Neuronal stem cell (in vitro differentiated cells): ENCODE data around the gene OLFML2B.
"Not testable (repeated sequence)": the region's sequence is repeated elsewhere in the genome, so short reads cannot be mapped to it uniquely, and the experiment has no call there.

ENCODE experiments used
- DNase-seq: peaks from one replicate; pipeline ENCODE4 v3.0.0-alpha.2; 2013; ENCODE audit warnings: low spot score
- H2AFZ ChIP-seq: one replicate; pipeline ENCODE4 v1.6.1; 2013; ENCODE audit warnings: mild to moderate bottlenecking, low read length, inconsistent platforms
- H2AK5ac ChIP-seq: 2 replicates; pipeline ENCODE4 v1.6.1; 2013; ENCODE audit warnings: low read depth, mild to moderate bottlenecking, inconsistent platforms, low read length, moderate library complexity, mixed read lengths
- H2BK120ac ChIP-seq: 2 replicates; pipeline ENCODE4 v1.6.1; 2013; ENCODE audit warnings: low read depth, mild to moderate bottlenecking, inconsistent platforms, low read length, moderate library complexity, mixed read lengths
- H2BK12ac ChIP-seq: one replicate; pipeline ENCODE4 v1.6.1; 2013; ENCODE audit warnings: low read length, inconsistent platforms
- H2BK15ac ChIP-seq: 2 replicates; pipeline ENCODE4 v1.6.1; 2013; ENCODE audit warnings: mild to moderate bottlenecking, low read length, inconsistent platforms, mixed read lengths
- H2BK5ac ChIP-seq: one replicate; pipeline ENCODE4 v1.6.1; 2013; ENCODE audit warnings: inconsistent platforms, mild to moderate bottlenecking, low read length, moderate library complexity
- H3K14ac ChIP-seq: one replicate; pipeline ENCODE4 v1.6.1; 2013; ENCODE audit warnings: low read length, inconsistent platforms
- H3K18ac ChIP-seq: 2 replicates; pipeline ENCODE4 v1.6.1; 2013; ENCODE audit warnings: low read length, inconsistent platforms
- H3K23ac ChIP-seq: 2 replicates; pipeline ENCODE4 v1.6.1; 2013; ENCODE audit warnings: low read depth, mild to moderate bottlenecking, mixed read lengths, low read length, inconsistent platforms; ENCODE audit not compliant: poor library complexity
- H3K27ac ChIP-seq: replicated peaks from 3 replicates; pipeline ENCODE4 v1.5.1; 2013; ENCODE audit warnings: low read length, inconsistent platforms
- H3K27me3 ChIP-seq, 3 experiments: 2 replicates each; pipeline ENCODE4 v1.6.1; 2013; ENCODE audit warnings: low read length in 3 of 3, mild to moderate bottlenecking in 2 of 3, inconsistent platforms in 1 of 3, low read depth in 1 of 3, mixed read lengths in 1 of 3, moderate library complexity in 1 of 3; ENCODE audit not compliant: control insufficient read depth in 3 of 3, insufficient read depth in 3 of 3
- H3K36me3 ChIP-seq, 2 donors: replicated peaks in 1 of 2; 2 replicates each; pipeline ENCODE4 v1.6.1; 2013; ENCODE audit warnings: low read length in 2 of 2; ENCODE audit not compliant: control insufficient read depth in 2 of 2, insufficient read depth in 2 of 2
- H3K4ac ChIP-seq: 2 replicates; pipeline ENCODE4 v1.6.1; 2013; ENCODE audit warnings: inconsistent platforms, mild to moderate bottlenecking, low read length, moderate library complexity
- H3K4me1 ChIP-seq, 2 donors: 1 replicate in 1 of 2; 2 replicates in 1 of 2; pipeline ENCODE4 v1.6.1; 2013; ENCODE audit warnings: low read length in 2 of 2, low read depth in 1 of 2; ENCODE audit not compliant: control insufficient read depth in 2 of 2, insufficient read depth in 1 of 2
- H3K4me2 ChIP-seq: one replicate; pipeline ENCODE4 v1.6.1; 2013; ENCODE audit warnings: mild to moderate bottlenecking, low read length, inconsistent platforms; ENCODE audit not compliant: insufficient read depth, poor library complexity, severe bottlenecking
- H3K4me3 ChIP-seq, 2 donors: 2 replicates each; pipeline ENCODE4 v1.5.1; 2013; ENCODE audit warnings: low read length in 2 of 2, mild to moderate bottlenecking in 2 of 2, inconsistent platforms in 1 of 2, moderate library complexity in 1 of 2
- H3K79me1 ChIP-seq: one replicate; pipeline ENCODE4 v1.6.1; 2013; ENCODE audit warnings: low read depth, mild to moderate bottlenecking, inconsistent platforms, low read length, moderate library complexity
- H3K9ac ChIP-seq: one replicate; pipeline ENCODE4 v1.6.1; 2013; ENCODE audit warnings: mild to moderate bottlenecking, low read depth, low read length, inconsistent platforms; ENCODE audit not compliant: poor library complexity
- H3K9me3 ChIP-seq, 2 donors: replicated peaks in 1 of 2; 2 replicates each; pipeline versions ENCODE3 to v1.6.1; 2013; ENCODE audit warnings: low read length in 2 of 2, mild to moderate bottlenecking in 2 of 2, inconsistent platforms in 1 of 2, low read depth in 1 of 2, mixed read lengths in 1 of 2, moderate library complexity in 1 of 2; ENCODE audit not compliant: control insufficient read depth in 2 of 2, insufficient read depth in 1 of 2
- H4K8ac ChIP-seq: one replicate; pipeline ENCODE4 v1.6.1; 2013; ENCODE audit warnings: low read depth, mild to moderate bottlenecking, inconsistent platforms, low read length, moderate library complexity
- H4K91ac ChIP-seq: one replicate; pipeline ENCODE4 v1.6.1; 2013; ENCODE audit warnings: low read length, low read depth, mild to moderate bottlenecking, inconsistent platforms; ENCODE audit not compliant: poor library complexity
- WGBS, 2 donors: extraction: QIAGEN DNeasy Blood & Tissue Kit; methylation state at CpG; one replicate each; pipeline ENCODE4 v1.1.7; 2013; ENCODE audit warnings: missing lambda C conversion rate in 2 of 2, mixed read lengths in 1 of 2; ENCODE audit not compliant: insufficient read length in 2 of 2, insufficient replicate concordance in 1 of 2; ENCODE audit errors: extremely low coverage in 2 of 2; 5-methylcytosine and 5-hydroxymethylcytosine counted together

The OLFML2B gene

DNA sequence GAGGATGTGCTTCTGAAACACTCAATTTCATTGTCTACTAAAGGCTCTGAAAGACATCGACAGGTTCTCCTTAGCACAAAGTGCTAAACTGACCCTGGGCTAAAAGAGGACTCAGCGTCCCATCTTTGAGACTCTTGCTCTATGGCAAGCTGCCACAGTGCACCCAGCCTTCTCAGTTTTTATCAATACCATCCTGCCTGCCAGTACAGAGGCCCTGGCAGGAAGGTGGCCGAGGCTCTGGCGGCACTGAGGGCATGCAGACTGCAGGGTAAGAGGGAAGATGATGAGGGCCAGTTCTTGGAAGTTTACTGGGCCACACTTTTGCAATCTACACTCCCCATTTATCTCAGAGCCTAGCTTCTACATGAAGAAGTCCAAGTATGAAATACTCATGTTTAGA, 5.3 kb downstream of the OLFML2B start:
- H2BK12ac ChIP-seq: no peak overlapping the region
- H3K14ac ChIP-seq: no peak overlapping the region
- H3K4ac ChIP-seq: no peak overlapping the region
- no peak overlapping the region for H2AFZ ChIP-seq
- peaks cover 0 to 3% of the 10 kb centered on the region in 2 donors for H3K36me3 ChIP-seq
- no peaks in the 10 kb centered on the region for H3K79me1 ChIP-seq
- peaks cover 0 to 10% (median 3%) of the 10 kb centered on the region in 3 experiments for H3K27me3 ChIP-seq
- no peak for DNase-seq
- no peak overlapping the region for H3K9ac ChIP-seq
- H4K8ac ChIP-seq: no peak overlapping the region
- H2BK15ac ChIP-seq: no peak overlapping the region
- no peak overlapping the region for H3K4me3 ChIP-seq
- peaks cover under 1 to 2% of the 10 kb centered on the region in 2 donors for H3K9me3 ChIP-seq
- H2BK120ac ChIP-seq: no peak overlapping the region
- no peak overlapping the region for H2BK5ac ChIP-seq
- H3K4me1 ChIP-seq: peaks cover 2 to 9% of the 10 kb centered on the region in 2 donors
- H3K23ac ChIP-seq: no peak overlapping the region
- H4K91ac ChIP-seq: no peak overlapping the region
- no peak overlapping the region for H3K18ac ChIP-seq
- H2AK5ac ChIP-seq: no peak overlapping the region
- no peak overlapping the region for H3K27ac ChIP-seq
- H3K4me2 ChIP-seq: no peak overlapping the region
- WGBS, 2 donors: no CpG with 5 or more reads among the region's 4 CpGs

DNA sequence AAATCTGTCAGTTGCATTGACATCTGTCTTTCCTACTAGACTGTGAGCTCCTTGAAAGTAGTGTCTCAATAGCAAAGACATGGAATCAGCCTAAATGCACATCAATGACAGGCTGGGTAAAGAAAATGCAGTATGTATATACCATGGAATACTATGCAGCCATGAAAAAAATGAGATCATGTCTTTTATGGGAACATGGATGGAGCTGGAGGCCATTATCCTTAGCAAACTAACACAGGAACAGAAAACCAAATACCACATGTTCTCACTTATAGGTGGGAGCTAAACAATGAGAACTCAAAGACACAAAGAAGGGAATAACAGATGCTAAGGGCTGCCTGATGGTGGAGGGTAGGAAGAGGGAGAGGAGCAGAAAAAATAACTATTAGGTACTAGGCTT, 5.9 kb downstream of the OLFML2B start:
- H2BK5ac ChIP-seq, H3K27ac ChIP-seq, H4K91ac ChIP-seq, H3K36me3 ChIP-seq, H3K14ac ChIP-seq, H3K27me3 ChIP-seq, H2AFZ ChIP-seq, H3K23ac ChIP-seq, H3K9ac ChIP-seq, H2BK120ac ChIP-seq, H3K79me1 ChIP-seq, H3K9me3 ChIP-seq, H4K8ac ChIP-seq, H3K18ac ChIP-seq, DNase-seq, H2BK15ac ChIP-seq, H2AK5ac ChIP-seq, H3K4ac ChIP-seq, H3K4me3 ChIP-seq, H3K4me2 ChIP-seq, H3K4me1 ChIP-seq, H2BK12ac ChIP-seq: not testable (repeated sequence)

GRCh38 chr1:162016631-162017030, 7.0 kb downstream of the OLFML2B start:
- H3K4me1 ChIP-seq: peaks cover 0 to 1% of the 10 kb centered on the region in 2 donors
- no peak for DNase-seq
- no peak overlapping the region for H2BK5ac ChIP-seq
- H3K14ac ChIP-seq: no peak overlapping the region
- H3K4me2 ChIP-seq: no peak overlapping the region
- no peak overlapping the region for H2AFZ ChIP-seq
- no peak overlapping the region for H2BK120ac ChIP-seq
- no peak overlapping the region for H3K18ac ChIP-seq
- no peak overlapping the region for H3K9ac ChIP-seq
- no peak overlapping the region for H3K27ac ChIP-seq
- no CpG with 5 or more reads among the region's 2 CpGs for whole genome bisulfite sequencing, 2 donors
- H4K8ac ChIP-seq: no peak overlapping the region
- no peak overlapping the region for H3K4me3 ChIP-seq
- H2BK15ac ChIP-seq: no peak overlapping the region
- H4K91ac ChIP-seq: no peak overlapping the region
- no peak overlapping the region for H3K23ac ChIP-seq
- no peak overlapping the region for H3K4ac ChIP-seq
- H3K9me3 ChIP-seq: peaks cover 2 to 8% of the 10 kb centered on the region in 2 donors
- no peaks in the 10 kb centered on the region for H3K27me3 ChIP-seq
- peaks cover 0 to 3% of the 10 kb centered on the region in 2 donors for H3K36me3 ChIP-seq
- no peaks in the 10 kb centered on the region for H3K79me1 ChIP-seq
- no peak overlapping the region for H2BK12ac ChIP-seq
- H2AK5ac ChIP-seq: no peak overlapping the region

DNA sequence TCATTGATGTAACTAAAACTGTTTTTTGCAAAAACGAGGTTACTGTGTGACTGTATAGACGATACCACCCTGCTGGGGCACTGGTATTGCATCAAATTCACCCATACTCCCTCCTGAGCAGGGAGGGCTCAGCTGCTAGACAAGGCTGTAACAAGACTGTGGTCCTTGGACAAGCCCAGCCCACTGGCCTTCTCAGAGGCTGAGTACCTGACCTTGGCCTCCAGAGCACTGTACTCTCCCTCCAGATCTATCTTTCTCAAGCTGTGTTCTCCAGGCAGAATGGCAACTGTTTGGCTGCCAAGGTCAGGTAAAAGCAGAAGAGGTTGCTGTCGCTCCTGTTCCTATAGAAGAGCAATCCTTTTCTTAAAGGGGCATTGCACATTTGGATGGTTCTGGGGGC, 8.5 kb downstream of the OLFML2B start:
- no peak overlapping the region for H3K9ac ChIP-seq
- peaks cover 0 to 3% of the 10 kb centered on the region in 2 donors for H3K36me3 ChIP-seq
- H3K27ac ChIP-seq: no peak overlapping the region
- no peak overlapping the region for H3K23ac ChIP-seq
- H3K4ac ChIP-seq: no peak overlapping the region
- no peak overlapping the region for H2BK5ac ChIP-seq
- H3K4me1 ChIP-seq: no peaks in the 10 kb centered on the region
- H4K8ac ChIP-seq: no peak overlapping the region
- no peak overlapping the region for H2BK15ac ChIP-seq
- no peak overlapping the region for H2AFZ ChIP-seq
- H2AK5ac ChIP-seq: no peak overlapping the region
- no peak overlapping the region for H2BK120ac ChIP-seq
- H4K91ac ChIP-seq: no peak overlapping the region
- H3K4me2 ChIP-seq: no peak overlapping the region
- no CpG with 5 or more reads among the region's 3 CpGs for WGBS, 2 donors
- no peaks in the 10 kb centered on the region for H3K79me1 ChIP-seq
- no peak overlapping the region for H3K18ac ChIP-seq
- H3K14ac ChIP-seq: no peak overlapping the region
- no peaks in the 10 kb centered on the region for H3K27me3 ChIP-seq
- peaks cover 2 to 8% of the 10 kb centered on the region in 2 donors for H3K9me3 ChIP-seq
- no peak for DNase-seq
- no peak overlapping the region for H2BK12ac ChIP-seq
- no peak overlapping the region for H3K4me3 ChIP-seq
